Medulla oblongata (tissue), 1 donor: ENCODE results near the gene GPBP1L1.
"Not testable (repeated sequence)": the region's sequence is repeated elsewhere in the genome, so short reads cannot be mapped to it uniquely, and the experiment has no call there.

Source experiments
- DNase-seq: peaks from one replicate; pipeline ENCODE4 v3.0.0-alpha.2; 2015; ENCODE audit errors: extremely low spot score

Gene GPBP1L1, protein sequence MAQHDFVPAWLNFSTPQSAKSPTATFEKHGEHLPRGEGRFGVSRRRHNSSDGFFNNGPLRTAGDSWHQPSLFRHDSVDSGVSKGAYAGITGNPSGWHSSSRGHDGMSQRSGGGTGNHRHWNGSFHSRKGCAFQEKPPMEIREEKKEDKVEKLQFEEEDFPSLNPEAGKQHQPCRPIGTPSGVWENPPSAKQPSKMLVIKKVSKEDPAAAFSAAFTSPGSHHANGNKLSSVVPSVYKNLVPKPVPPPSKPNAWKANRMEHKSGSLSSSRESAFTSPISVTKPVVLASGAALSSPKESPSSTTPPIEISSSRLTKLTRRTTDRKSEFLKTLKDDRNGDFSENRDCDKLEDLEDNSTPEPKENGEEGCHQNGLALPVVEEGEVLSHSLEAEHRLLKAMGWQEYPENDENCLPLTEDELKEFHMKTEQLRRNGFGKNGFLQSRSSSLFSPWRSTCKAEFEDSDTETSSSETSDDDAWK

DNA sequence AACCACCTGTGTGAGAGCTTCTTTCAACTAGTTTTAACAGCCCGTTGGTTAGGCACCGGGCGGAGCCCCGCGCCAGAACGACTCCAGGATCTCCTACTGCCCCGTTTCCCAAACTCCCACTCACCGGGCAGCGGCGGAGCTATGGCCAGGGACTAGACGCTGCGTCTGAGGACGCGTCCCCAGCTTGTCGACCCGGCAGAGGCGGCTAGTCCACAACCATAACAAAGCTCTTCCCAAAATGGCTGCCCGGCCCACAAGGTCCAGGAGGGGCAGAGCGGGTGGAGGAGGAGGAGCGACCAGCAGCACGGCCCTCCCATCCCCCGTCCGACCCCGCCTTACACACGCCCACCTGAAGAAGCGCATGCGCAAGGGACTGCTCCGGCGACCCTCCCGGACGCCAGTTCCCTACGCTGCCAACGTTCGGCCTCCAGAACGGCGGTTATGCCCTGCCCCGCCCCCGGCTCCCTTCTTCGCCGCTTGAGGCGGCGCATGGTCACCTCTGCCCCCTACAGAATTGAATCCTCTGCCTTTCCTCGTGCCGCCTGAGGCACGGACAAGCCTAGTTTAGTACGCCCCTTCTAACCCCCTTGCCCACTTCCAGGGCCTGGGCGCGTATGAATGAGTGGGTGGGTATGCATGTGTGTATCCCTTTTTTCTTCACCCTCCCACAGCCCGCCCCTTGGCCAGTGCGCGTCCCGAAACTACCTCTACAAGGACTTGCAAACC is at the start of gene GPBP1L1:
GPBP1L1 (minus strand) TSS at position 246 of the 726 bp plus-strand sequence. CDS start 27,446 bp downstream, outside the sequence.
- peak; percentile 98 for DNase-seq

DNA sequence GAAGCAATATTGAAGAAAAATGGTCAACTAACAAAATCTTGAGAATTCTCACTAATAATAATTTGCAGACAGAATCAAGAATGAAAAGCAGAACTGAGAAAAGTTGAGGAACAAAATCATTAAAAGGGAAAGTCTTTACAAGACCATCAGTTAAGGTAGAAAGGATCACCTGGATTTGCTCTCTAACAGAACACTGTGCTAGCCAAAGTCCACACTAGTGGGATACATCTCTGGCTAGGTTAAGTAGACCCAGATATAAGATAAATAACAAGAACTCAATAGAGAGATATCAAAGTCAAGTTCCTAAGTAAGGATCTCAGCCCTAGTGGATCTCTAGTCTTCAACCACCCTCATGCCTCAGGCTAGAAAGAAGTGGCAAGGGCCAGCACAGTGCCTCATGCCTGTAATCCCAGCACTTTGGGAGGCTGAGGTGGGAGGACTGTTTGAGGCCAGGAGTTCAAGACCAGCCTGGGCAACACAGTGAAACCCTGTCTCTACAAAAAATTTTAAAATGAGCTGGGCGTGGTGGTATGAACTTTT is 44.5 kb upstream of the GPBP1L1 start:
- DNase-seq: no peak

DNA sequence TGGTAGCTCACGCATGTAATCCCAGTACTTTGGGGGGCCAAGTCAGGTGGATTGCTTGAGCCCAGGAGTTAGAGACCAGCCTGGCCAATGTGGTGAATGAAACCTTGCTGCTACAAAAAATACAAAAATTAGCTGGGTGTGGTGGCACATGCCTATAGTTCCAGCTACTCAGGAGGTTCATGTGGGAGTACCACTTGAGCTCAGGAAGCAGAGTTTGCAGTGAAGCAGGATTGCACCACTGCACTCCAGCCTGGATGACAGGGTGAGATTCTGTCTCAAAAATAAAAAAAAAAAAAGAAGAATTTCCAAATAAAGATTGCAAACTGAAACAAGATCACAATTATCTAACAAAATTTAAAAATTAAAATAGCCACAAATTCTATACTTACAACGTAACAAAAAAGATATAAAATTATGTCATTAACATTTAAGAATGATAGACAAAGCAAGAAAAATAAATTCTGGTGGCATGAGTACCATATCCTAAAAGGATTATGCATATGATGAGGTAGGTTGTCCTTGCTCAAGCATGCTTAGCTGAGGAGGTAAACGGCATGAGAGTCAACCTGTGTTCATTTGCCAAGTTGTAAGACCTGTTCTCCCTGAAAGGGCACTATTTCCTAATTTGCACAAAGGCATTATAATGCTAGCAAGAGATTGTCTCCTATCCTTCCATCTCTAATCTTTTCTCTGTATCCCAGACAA is 43.9 kb upstream of the GPBP1L1 start:
- no peak for DNase-seq

DNA sequence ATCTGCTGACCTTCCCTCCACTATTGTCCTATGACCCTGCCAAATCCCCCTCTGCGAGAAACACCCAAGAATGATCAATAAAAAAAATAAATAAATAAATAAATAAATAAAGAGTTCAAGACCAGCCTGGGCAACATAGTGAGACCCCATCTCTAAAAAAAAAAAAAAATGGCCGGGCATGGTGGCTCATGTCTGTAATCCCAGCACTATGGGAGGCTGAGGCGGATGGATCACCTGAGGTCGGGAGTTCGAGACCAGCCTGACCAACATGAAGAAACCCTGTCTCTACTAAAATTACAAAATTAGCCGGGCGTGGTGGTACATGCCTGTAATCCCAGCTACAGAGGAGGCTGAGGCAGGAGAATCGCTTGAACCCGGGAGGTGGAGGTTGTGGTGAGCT is 39.7 kb upstream of the GPBP1L1 start:
- DNase-seq: not testable (repeated sequence)

DNA sequence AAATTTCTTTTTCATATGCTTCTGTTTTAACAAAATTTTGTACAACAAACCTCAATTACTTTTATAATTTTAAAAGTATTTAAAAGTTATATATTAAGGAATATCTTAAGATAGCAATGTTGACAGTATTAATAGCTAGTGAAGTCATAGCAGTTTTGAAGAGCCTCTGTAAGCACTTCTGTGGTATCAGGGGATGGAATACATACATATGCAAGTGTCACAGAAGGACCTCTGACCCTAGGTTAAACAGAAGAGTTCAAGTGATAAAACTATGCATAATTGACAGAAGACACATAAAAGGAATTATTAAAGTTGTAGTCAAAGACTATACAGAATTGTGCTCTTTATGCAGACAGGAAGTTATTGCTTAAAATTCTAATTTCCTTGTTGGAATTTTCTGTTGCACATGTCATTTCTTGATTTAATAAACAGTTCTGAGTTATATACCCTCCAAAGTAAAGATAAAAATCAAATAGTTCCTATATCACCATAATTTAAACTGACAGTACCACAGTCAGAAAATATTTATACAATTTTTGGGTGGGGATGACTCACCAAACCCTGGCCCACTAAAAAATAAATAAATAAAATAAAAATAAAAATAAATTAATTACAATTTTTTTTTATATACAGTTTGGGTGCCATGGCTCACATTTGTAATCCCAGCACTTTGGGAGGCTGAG is 37.1 kb upstream of the GPBP1L1 start:
- DNase-seq: no peak

DNA sequence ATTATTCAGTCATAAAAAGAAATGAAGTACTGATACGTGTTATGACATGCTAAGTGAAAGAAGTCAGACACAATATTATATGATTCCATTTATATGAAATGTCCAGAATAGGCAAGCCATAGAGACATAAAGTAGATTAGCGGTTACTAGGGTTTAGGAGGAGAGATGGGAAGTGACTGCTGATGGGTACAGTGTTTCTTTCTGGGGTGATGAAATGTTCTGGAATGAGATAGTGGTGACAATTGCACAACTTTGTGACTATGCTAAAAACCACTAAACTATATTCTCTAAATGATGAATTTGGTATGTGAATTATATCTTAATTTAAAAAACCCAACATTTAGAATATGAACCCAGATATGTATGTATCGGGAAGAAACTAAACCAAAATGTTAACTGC is 36.5 kb upstream of the GPBP1L1 start:
- no peak for DNase-seq

DNA sequence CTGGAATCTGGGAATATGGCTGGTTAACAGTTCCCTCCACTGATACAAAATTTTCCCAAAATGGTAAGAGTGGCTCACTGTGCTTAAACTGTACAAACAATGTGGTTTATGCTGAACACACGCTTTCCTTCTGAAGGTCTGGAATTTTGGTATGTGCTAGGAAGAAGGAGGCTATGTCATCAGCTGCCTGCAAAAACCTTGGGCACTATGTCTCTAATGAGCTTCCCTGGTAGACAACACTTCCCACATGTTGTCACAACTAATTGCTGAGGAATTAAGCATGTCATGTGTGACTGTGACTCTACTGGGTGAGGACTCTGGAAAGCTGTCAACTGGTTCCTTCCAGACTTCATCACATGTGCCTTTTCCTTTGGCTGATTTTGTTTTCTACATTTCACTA is 34.9 kb upstream of the GPBP1L1 start:
- no peak for DNase-seq

DNA sequence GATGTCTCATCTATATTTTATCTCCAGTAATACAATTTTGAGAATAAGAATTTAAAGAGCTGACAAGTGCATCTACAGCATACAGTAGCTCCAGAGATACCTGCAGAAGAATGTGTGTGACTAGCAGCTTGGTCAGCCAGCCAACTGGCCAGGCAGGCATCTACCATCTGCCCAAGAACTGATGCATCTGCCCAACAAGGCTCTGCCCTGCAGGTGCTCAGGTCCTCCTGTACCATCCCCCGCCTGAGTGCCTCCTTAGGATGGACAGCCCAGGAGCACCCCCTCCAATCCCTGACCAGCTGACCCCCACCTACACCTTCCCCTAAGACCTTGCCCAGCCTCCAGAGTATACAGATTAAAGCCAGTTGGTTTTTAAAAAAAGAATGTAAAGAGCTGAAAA is 32.0 kb upstream of the GPBP1L1 start:
- DNase-seq: no peak

DNA sequence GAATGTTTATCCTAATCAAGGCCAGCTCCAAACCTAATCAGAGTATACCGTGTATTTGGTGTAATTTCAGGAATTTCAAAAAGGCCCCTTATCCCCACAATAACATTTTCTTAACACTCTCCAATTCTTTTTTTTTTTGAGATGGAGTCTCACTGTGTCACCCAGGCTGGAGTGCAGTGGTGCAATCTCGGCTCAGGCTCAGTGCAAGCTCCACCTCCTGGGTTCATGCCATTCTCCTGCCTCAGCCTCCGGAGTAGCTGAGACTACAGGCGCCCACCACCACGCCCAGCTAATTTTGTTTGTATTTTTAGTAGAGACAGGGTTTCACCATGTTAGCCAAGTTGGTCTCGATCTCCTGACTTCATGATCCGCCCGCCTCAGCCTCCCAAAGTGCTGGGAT is 31.1 kb upstream of the GPBP1L1 start:
- DNase-seq: not testable (repeated sequence)

DNA sequence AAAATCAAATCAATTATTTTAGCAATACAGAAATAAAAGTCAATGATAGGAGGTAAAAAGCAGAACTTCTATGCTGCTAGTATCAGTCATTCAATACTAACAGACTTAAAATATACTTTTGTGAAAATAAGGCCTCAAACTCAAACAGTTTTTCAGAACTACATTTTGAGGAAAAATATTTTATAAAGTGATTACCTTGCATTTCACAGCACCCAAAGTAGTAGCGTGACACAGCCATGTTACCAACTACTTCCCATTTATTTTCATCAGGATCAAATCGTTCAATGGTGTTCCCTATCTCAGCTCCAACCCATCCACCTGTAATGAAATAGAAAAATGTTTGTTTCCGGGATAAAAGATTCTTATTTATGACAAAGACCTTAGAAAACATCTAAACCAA is 30.4 kb upstream of the GPBP1L1 start:
- no peak for DNase-seq

DNA sequence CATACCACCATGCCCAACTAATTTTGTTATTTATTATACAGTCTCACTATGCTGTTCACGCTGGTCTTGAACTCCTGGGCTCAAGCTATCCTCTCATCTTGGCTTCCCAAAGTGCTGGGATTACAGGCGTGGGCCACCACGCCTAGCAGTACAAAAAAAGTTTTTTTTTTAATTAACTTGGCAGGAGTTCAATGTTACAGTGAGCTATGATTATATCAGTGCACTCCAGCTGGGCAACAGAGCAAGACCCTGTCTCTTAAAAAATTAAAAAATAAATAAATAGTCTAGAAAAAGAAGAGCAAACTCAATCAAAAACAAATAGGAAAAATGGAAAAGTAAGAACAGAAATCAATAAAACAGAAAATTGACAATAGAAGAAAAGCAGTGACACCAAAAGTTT is 27.4 kb upstream of the GPBP1L1 start:
- DNase-seq: no peak

DNA sequence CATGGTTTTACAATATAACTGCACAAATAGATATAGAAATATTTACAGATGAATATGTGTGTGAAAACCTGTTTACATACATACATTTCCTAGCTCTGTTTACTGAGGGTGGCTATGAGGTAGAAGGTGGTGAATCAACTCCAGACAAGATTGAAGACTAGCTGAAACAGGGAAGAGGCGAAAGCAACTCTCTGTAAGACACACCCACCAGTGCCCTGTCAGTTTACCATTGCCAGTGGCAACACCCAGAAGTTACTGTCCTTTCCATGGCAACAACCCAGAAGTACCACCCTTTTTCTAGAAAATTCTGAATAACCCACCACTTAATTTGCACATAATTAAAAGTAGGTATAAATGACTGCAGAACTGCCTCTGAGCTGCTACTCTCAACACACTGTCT is 18.3 kb upstream of the GPBP1L1 start:
- DNase-seq: no peak

DNA sequence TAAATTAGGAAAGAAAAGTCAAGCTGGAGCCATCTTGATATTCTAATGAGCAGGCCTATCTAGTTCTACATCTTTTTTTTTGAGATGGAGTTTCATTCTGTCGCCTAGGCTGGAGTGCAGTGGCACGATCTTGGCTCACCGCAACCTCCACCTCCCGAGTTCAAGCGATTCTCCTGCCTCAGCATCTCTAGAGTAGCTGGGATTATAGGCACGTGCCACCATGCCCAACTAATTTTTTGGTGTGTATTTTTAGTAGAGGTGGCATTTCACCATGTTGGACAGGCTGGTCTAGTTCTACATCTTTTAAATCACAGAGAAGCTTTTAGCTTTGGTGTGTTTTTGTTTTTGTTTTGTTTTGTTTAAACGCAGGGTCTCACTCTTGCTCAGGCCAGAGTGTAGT is 8.5 kb upstream of the GPBP1L1 start:
- no peak for DNase-seq

DNA sequence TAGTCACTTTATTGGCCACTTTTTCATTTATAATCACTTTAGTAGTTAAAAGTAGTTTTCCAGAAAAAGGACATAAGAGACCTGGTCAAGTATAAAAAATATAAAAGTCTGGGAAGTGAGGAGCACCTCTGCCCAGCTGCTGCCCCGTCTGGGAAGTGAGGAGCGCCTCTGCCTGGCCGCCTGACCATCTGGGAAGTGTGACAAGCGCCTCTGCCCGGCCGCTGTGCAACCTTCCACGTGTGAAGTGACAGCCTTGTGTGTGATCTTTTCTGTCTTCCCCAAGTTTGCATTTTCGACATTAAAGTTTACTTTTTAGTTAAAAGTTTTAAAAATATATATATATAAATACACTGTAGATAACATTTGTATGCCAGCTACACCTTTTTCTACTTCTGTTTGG is 7.5 kb upstream of the GPBP1L1 start:
- DNase-seq: not testable (repeated sequence)

DNA sequence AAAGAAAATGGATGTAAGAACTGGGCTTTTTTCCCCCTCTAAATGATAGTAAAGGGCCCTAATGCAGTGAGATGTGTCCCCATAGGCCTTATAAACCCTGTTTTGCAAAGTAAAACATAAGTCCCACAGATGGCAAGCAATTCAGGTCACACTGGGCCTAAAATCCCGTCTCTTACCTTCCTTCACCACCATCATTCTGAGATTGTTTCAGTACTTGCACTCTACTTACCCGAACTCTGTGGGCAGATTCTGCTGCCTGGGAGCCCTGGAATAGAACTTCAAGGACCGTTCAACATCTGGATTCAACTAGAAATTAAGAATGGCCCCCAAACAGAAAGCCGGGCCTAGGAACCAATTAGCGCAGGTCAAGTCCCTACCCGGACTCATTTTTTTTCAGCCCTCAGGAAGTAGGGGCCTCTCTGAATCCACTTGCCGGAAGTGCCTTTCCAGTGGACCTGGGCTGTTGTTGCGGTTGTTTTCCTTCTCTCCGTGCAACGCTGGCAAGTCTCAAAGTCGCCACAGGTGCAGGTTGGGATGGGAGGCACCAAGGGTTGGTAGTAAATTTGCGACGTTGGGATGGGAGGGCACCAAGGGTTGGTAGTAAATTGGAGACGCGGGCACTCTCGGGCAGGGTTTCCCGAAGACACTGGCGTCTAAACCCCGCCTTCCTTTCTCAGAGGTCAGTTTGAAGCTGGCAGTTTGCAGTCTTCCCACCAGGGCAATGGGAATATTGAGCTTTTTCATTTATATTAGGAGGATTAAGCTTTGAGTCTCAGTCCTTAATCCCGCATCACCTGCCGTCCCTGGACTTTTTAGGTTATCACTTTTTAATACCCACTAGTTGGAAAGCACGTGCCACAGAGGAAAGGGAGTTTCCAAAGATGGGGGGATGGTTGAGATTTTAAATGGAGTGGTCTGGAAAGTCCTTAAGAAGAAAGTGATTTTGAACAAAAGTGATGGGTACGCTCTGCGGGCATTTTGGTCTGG is 1.7 kb upstream of the GPBP1L1 start, which contains the start of gene TMEM69:
TMEM69 (plus strand) TSS at position 428 of the 987 bp plus-strand sequence. CDS start 2,888 bp downstream, outside the sequence.
- peak; percentile 92 for DNase-seq

DNA sequence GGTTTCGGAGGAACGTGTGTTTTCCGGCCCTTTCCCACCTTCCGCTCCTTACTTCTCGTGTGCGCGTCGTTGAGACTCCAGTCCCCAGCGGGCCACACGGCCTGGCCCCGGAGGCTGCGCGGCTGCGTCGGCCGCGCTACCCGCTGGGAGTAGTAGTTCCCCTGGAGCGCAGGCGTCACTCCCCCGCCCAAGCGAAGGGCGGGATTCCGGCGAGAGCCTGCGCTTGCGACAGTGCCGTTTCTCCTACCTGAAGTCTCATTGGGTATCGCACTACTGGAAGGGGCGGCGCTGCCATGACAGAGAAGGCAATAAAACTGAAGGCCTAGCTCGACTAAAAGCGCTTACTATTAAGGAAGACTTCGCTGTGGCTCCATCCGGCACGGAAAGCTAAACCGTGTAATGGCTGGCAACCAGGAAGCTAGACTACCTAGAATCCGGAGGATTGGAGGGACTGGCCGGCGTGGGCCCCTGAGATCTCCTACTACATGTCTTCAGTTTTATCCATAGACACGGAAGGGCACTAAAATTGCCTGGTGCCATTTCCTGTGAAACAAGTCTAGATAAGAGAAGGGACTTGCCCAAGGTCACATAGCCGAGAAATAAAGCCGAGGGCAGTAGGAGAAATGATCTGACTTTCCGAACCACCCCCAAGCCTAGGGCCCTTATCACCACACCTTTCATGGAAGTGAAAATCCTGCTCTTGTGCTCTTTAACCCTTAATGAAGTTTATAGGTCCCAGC is 851 bp upstream of the GPBP1L1 start:
- DNase-seq: peak; percentile 99

DNA sequence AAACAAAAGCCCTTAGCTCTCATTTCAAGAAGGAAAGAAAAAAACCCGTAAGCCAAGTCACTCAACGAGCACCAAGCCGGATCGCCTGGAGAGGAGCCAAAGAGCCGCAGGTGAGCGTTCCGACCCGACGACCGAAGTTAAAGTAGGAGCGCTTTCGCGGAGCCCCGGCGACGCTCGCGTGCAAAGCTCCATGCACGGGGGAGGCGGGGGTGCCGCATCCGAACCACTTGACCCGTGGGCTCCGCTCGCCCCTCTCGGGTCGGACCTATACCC is 382 bp downstream of the GPBP1L1 start:
- DNase-seq: peak; percentile 74

DNA sequence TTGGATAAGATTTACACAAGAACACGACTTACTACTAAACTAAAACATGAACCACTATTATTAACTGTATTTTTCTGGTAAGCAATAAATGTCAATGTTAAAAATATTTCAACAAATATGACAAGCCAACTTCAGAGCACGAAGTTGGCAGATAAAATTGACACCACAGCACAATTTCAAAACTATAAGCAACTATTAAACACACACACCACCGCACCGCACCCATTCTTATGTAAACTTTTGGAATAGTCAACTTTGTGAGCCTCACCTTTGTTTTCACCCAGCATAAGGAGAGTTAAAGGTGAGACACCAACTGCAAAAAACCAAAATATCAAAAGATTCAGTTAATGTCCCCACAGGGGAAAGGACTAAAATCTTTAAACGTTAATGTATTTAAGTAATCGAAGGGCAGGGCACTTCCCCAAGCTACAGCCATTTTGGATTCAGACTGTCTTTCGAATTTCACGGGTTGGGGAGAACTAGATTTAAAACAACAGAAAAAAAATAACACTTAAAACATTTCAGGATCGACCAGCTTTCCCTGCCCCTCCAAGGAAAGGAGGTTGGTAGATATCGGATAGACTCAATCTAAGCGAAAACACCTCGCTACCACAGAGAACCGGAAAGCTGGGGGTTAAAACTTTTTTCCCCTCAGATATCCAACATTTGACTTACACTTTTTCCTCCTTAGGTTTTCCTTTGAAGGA is 872 bp downstream of the GPBP1L1 start:
- no peak for DNase-seq

DNA sequence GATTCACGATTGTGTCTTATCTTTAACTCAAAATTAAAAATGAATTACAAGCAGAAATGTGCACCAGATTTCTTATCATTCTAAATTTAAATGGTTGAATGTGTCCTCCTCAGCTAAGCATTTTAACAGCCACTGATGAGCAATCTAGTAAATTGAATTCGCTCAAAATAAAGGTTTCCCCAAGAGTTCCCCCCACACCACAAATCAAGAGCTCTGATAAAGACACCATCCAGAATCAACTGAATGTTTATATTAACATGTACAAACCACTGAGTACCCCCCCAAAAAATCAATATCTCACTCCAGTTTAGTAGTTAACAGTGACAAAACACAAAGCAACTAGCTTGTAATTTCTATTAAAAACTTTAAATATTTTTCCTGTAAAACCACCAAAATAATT is 1.9 kb downstream of the GPBP1L1 start:
- no peak for DNase-seq
